Fibroblast of villous mesenchyme (primary cell): Measurements from ENCODE around the gene CCL23. TPM values are rescaled to one million over a fixed set of nuclear protein-coding genes. Genes with fewer than 3 reads are reported as not detected.

Experiments used
- DNase-seq: peaks from one replicate; pipeline ENCODE4 v3.0.0-alpha.2; 2010; ENCODE audit warnings: low read depth
- H3K4me3 ChIP-seq: 2 replicates; pipeline ENCODE4 v1.5.1; 2011; ENCODE audit warnings: low read depth, mild to moderate bottlenecking, low read length
- total RNA-seq: library from RNA; depleted of rRNA; stranded (reverse); fragments of >200 nt; gene quantifications from 2 replicates; pipeline ENCODE4 v1.2.3, GENCODE V29; 2012
- TF ChIP-seq, protein P1 (sequence below): IDR thresholded peaks from 2 replicates; pipeline ENCODE4 v1.5.1; 2012; ENCODE audit warnings: low read depth, mild to moderate bottlenecking, low read length; ENCODE audit not compliant: insufficient read depth

CCL23 gene
- total RNA-seq, 1 donor = not detected

DNA sequence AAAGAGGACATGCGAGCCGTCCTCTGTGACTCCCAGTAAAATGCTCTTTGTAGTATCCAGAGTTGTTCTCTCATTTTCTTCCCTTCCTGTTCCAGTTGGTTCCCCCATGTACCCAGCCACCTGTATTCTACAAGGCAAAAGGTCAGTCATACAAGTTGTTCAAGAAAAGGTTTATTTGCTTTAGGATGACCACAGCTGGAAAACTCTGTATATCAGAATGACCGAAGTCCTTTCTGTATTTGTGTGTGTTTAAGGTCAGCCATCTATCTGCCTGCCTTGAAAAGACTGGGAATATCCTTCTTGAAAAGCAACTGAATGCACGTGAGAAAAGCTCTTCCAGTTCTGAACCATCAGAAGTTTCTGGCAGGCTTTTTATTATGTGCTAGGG is 44.8 kb downstream of the CCL23 start:
- DNase-seq = no peak
- H3K4me3 ChIP-seq = no peak overlapping the region
- TF ChIP-seq, protein P1, sequence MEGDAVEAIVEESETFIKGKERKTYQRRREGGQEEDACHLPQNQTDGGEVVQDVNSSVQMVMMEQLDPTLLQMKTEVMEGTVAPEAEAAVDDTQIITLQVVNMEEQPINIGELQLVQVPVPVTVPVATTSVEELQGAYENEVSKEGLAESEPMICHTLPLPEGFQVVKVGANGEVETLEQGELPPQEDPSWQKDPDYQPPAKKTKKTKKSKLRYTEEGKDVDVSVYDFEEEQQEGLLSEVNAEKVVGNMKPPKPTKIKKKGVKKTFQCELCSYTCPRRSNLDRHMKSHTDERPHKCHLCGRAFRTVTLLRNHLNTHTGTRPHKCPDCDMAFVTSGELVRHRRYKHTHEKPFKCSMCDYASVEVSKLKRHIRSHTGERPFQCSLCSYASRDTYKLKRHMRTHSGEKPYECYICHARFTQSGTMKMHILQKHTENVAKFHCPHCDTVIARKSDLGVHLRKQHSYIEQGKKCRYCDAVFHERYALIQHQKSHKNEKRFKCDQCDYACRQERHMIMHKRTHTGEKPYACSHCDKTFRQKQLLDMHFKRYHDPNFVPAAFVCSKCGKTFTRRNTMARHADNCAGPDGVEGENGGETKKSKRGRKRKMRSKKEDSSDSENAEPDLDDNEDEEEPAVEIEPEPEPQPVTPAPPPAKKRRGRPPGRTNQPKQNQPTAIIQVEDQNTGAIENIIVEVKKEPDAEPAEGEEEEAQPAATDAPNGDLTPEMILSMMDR = no peak

- no peak for DNase-seq
- TF ChIP-seq, protein P1 = no peak
Measured at GRCh38 chr17:35972535-35972934, 45.2 kb downstream of the CCL23 start.

DNA sequence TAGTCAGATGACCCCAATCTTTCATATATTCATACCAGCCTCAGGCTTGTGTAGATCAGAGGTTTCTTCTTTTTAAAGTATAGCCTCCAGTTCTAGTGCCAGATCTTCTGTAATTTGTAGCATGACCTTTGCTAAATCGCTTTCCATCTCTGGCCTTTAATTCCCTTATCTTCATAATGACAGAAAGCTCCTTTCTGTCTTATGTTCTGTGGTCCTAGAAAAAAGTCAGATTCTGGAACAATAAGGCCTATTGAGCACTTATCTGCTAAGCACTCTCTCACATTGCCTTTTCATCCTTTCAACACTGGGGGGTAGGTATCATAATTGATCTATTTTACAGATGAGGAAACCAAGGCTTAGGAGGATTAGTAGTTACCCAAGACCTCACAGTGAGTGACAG is 45.7 kb downstream of the CCL23 start:
- no peak for DNase-seq
- no peak overlapping the region for H3K4me3 ChIP-seq
- TF ChIP-seq, protein P1 = no peak

More at GRCh38 chr17:35972535-35972934, 45.2 kb downstream of the CCL23 start:
- H3K4me3 ChIP-seq = no peak overlapping the region

- DNase-seq = peak; percentile 82
- TF ChIP-seq, protein P1 = peak; percentile 80
- H3K4me3 ChIP-seq = no peak overlapping the region
Measured at GRCh38 chr17:35969558-35970380, 48.0 kb downstream of the CCL23 start.

DNA sequence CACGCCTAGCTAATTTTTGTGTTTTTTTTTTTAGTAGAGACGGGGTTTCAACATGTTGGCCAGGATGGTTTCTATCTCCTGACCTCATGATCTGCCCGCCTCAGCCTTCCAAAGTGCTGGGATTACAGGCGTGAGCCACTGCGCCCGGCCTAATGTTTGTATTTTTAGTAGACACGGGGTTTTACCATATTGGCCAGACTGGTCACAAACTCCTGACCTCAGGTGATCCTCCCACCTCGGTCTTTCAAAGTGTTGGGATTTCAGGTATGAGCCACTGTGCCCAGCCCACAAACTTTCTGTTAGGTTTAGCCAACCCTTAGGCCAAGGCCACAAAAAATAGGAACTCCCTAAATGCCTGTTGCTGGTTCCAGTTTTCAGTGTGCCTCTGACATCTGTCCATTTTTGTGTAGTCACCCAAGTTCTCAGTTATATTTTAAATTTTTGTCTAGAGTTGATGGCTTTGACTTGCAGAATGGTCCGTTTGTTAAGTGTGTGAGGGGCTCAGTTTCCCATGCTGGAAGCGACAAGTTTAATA is 49.2 kb downstream of the CCL23 start:
- TF ChIP-seq, protein P1 = no peak

DNA sequence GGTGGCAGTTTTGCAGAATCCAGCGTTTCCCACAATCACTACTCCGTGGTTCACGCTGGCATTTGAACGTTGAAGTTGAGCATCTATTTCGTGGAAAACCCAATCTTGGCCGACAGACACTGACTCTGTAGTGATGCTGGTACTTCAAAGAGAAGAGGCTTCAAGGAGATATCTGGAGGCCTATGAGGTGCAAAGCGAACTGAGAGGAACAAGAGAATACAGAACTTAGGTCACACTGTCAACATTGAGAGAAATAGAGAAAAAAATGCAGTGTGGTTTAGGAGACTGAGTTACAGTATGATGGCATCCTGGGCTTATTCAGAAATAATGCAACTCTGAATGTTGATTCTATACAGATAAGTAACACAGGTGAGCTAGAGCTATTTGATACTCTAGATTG is 52.5 kb downstream of the CCL23 start:
- DNase-seq = no peak
- H3K4me3 ChIP-seq = no peak overlapping the region
- TF ChIP-seq, protein P1 = no peak

More for the DNA sequence above, 49.2 kb downstream of the CCL23 start:
- H3K4me3 ChIP-seq = no peak overlapping the region
- DNase-seq = no peak
